ENCODE data around the gene RPS6KA2.

DNA sequence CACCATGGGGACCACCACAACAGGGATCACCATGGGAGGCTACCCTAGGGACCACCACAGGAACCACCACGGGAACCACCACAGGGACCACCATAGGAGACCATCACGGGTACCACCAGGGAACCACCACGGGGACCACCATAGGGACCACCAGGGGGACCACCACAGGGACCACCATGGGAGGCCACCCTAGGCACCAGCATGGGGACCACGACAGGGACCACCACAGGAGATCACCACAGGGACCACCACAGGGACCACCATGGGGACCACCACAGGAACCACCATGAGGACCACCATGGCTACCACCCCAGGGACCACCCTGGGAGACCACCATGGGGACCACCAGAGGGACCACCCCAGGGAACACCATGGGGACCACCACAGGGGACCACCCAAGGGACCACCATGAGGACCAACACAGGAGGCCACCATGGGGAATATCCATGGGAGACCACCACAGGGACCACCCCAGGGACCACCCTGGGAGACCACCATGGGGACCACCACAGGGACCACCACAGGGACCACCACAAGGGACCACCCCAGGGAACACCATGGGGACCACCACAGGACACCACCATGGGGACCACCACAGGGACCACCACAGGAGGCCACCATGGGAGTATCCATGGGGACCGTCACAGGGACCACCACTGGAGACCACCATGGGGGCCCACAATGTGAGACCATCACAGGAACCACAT lies 176.7 kb downstream of the RPS6KA2 start:
- TF ChIP-seq, protein P1, sequence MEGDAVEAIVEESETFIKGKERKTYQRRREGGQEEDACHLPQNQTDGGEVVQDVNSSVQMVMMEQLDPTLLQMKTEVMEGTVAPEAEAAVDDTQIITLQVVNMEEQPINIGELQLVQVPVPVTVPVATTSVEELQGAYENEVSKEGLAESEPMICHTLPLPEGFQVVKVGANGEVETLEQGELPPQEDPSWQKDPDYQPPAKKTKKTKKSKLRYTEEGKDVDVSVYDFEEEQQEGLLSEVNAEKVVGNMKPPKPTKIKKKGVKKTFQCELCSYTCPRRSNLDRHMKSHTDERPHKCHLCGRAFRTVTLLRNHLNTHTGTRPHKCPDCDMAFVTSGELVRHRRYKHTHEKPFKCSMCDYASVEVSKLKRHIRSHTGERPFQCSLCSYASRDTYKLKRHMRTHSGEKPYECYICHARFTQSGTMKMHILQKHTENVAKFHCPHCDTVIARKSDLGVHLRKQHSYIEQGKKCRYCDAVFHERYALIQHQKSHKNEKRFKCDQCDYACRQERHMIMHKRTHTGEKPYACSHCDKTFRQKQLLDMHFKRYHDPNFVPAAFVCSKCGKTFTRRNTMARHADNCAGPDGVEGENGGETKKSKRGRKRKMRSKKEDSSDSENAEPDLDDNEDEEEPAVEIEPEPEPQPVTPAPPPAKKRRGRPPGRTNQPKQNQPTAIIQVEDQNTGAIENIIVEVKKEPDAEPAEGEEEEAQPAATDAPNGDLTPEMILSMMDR (IDR thresholded peaks at IDR 0.05) = no peak
- TF ChIP-seq POLR2A (IDR thresholded peaks at IDR 0.05) = no peak
